ENCODE measurements around the gene TCF4. TPM values are rescaled to one million over a fixed set of nuclear protein-coding genes. Genes with fewer than 3 reads are reported as not detected.

Gene TCF4
- total and polyA plus RNA-seq, 7 donors, result 3.5 to 149 (median 106) TPM

GRCh38 chr18:55577812-55578539, 10.0 kb downstream of the TCF4 start:
- TF ChIP-seq POLR2AphosphoS5 (IDR thresholded peaks at IDR 0.05), result no peak
- no peak for TF ChIP-seq EP300 (IDR thresholded peaks at IDR 0.05)
- TF ChIP-seq POLR2A (IDR thresholded peaks at IDR 0.05), result no peak
- TF ChIP-seq CTCF (IDR thresholded peaks at IDR 0.05), result no peak
- H3K27me3 ChIP-seq, result no peaks in the 10 kb centered on the region
- no peak overlapping the region for H3K4me3 ChIP-seq
- H3K4me1 ChIP-seq, result peaks cover 0 to 33% (median 11%) of the 10 kb centered on the region in 4 donors
- no peak for DNase-seq
- 54 to 77% methylated on average over 6 of the region's 6 CpGs for WGBS, 2 donors
- intact Hi-C loops (cut with DNase I), result no loop called here
- no peak overlapping the region for H3K27ac ChIP-seq
- H3K9me3 ChIP-seq, result no peaks in the 10 kb centered on the region
- no peaks in the 10 kb centered on the region for H3K36me3 ChIP-seq

- DNase-seq, result no peak
- no peaks in the 10 kb centered on the region for H3K36me3 ChIP-seq
- WGBS, 2 donors, result 76 to 81% methylated on average over 3 of the region's 3 CpGs
- no peak for TF ChIP-seq POLR2AphosphoS5 (IDR thresholded peaks at IDR 0.05)
- TF ChIP-seq CTCF (IDR thresholded peaks at IDR 0.05), result no peak
- TF ChIP-seq EP300 (IDR thresholded peaks at IDR 0.05), result no peak
- TF ChIP-seq POLR2A (IDR thresholded peaks at IDR 0.05), result no peak
- H3K27me3 ChIP-seq, result no peaks in the 10 kb centered on the region
- H3K27ac ChIP-seq, result no peak overlapping the region
- no peak overlapping the region for H3K4me3 ChIP-seq
- intact Hi-C loops (cut with DNase I), result no loop called here
- H3K4me1 ChIP-seq, result peaks cover 0 to 19% (median 9%) of the 10 kb centered on the region in 4 donors
- no peaks in the 10 kb centered on the region for H3K9me3 ChIP-seq
Measured at GRCh38 chr18:55576001-55576400, 12.0 kb downstream of the TCF4 start.

GRCh38 chr18:55575066-55575465, 12.9 kb downstream of the TCF4 start:
- no peaks in the 10 kb centered on the region for H3K9me3 ChIP-seq
- H3K27ac ChIP-seq, result no peak overlapping the region
- H3K27me3 ChIP-seq, result no peaks in the 10 kb centered on the region
- intact Hi-C loops (cut with DNase I), result no loop called here
- H3K4me3 ChIP-seq, result no peak overlapping the region
- peaks cover 0 to 12% (median 8%) of the 10 kb centered on the region in 4 donors for H3K4me1 ChIP-seq
- TF ChIP-seq CTCF (IDR thresholded peaks at IDR 0.05), result no peak
- TF ChIP-seq POLR2AphosphoS5 (IDR thresholded peaks at IDR 0.05), result no peak
- no peak for TF ChIP-seq POLR2A (IDR thresholded peaks at IDR 0.05)
- no peak for TF ChIP-seq EP300 (IDR thresholded peaks at IDR 0.05)
- H3K36me3 ChIP-seq, result no peaks in the 10 kb centered on the region
- no peak for DNase-seq
- WGBS, 2 donors, result 90 to 93% methylated on average over 1 of the region's 1 CpG

GRCh38 chr18:55573386-55573785, 14.6 kb downstream of the TCF4 start:
- Histone ChIP-seq H3K9me3 (no peaks in the 10 kb centered on the region), H3K27ac (no peak overlapping the region), H3K4me3 (no peak overlapping the region), H3K36me3 (no peaks in the 10 kb centered on the region), H3K27me3 (no peaks in the 10 kb centered on the region), H3K4me1 (no peaks in the 10 kb centered on the region)
- no peak for DNase-seq
- intact Hi-C loops (cut with DNase I), result no loop called here
- TF ChIP-seq CTCF (IDR thresholded peaks at IDR 0.05) (no peak), POLR2A (IDR thresholded peaks at IDR 0.05) (no peak), POLR2AphosphoS5 (IDR thresholded peaks at IDR 0.05) (no peak), EP300 (IDR thresholded peaks at IDR 0.05) (no peak)
- WGBS, 2 donors, result 82 to 89% methylated on average over 2 of the region's 2 CpGs

- H3K27me3 ChIP-seq, result no peaks in the 10 kb centered on the region
- intact Hi-C loops (cut with DNase I), result no loop called here
- no peaks in the 10 kb centered on the region for H3K4me1 ChIP-seq
Measured at GRCh38 chr18:55570966-55571365, 17.0 kb downstream of the TCF4 start.

More at GRCh38 chr18:55570966-55571365, 17.0 kb downstream of the TCF4 start:
- Histone ChIP-seq H3K27ac (no peak overlapping the region), H3K36me3 (no peaks in the 10 kb centered on the region), H3K9me3 (no peaks in the 10 kb centered on the region), H3K4me3 (no peak overlapping the region)
- no peak for TF ChIP-seq EP300 (IDR thresholded peaks at IDR 0.05)
- TF ChIP-seq POLR2AphosphoS5 (IDR thresholded peaks at IDR 0.05), result no peak
- TF ChIP-seq POLR2A (IDR thresholded peaks at IDR 0.05), result no peak
- TF ChIP-seq CTCF (IDR thresholded peaks at IDR 0.05), result no peak
- DNase-seq, result no peak

Data from sigmoid colon (tissue), 7 donors.